GM20431 (cell line): ENCODE measurements around the gene RNASEH2A.

ENCODE experiments used
- in situ Hi-C: fragments of 300-500 bp; cut with MseI, MboI; formaldehyde crosslinking; loops from one replicate; pipeline ENCODE4 v1.15.0; 2020; ENCODE audit warnings: low sequenced_read_pairs; ENCODE audit not compliant: unreplicated experiment

Gene RNASEH2A

GRCh38 chr19:12825254-12826131 is 19.1 kb downstream of the RNASEH2A start:
- in situ Hi-C loops: no loop called here

DNA sequence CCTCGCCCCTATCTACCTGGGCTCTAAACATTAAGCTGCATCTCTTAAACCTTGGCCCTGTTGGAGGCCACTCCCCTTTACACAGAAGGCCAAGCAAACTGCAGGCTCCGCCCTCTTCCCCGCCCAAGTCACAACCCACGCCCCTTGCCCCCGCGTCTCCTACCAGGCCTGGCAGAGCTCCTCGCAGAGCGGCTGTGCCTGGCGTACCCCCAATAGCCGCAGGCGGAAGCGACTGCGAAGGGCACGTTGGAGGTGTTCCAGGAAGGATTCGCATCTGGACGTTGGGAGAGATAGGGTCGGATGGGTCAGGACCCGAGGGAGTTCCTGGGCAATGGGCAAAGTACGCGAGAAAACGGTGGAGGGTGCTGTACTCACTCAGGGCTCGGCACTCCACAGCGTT is 22.1 kb downstream of the RNASEH2A start:
- in situ Hi-C loops: no loop called here

- in situ Hi-C loops: no loop called here
These were observed 27.0 kb downstream of the RNASEH2A start for GRCh38 chr19:12833418-12833737.

DNA sequence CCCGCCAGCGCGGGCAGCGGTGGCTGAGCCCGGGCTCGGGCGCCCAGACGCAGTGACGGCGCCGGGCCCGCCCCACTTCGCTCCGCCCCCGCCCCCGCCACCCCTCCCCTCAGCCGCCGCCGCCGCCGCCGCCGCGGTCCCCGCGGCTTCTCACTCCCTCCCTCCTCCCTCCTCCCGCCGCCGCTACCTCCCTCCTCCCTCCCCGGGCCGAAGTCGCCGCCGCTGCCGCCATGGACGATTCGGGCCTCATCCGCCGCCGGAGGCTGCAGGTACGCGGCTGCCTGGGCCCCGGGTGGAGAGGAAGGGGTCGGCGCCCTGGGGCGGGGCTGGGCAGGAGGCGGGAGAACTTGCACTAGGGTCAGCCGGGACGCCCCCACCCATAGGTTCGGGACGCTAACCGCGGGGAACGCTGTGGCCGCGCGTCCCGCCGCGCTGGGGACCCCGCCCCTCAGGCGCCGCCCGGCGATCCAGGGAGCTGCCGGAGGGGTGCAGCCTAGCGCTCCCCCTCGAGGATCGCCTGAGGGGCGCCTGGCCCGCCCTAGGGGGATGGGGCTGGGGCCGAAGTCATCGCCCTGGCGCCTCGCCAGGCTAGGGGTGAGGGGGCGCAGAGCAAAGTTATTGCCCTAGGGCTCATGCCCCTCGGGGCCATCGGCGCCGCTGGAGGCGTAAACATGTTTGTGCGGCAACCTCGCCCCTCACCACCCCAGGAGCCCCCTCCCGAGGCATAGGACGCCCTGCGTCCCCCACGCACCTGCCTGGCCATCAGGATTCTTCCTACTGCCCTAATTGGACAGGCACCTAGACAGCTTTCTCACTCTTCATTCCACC is 27.6 kb downstream of the RNASEH2A start:
- in situ Hi-C loops: no loop called here

DNA sequence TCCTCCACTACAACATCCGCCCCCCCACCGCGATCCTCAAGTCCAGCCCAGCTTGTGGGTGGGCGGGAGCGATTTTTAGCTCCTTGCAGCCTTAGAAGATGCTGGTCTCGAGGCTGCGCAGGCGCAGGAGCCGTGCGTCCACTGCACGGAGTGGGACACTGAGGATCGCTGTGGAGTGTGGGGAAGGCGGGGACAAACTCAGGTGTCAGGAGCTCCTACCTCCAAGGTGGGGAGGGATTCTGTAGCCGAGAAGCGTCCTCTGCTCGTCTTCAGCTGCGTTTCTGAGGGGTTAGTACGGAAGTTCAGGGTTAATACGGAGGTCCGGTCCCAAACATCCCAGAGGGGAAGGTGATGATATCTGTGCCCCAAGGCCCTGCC is 28.2 kb downstream of the RNASEH2A start, which contains the start of gene RTBDN:
Gene RTBDN, minus strand, starts transcription at position 14 of the 378 bp plus-strand sequence. CDS start 4,600 bp downstream, outside the sequence.
- in situ Hi-C loops: no loop called here

- in situ Hi-C loops: no loop called here
These were observed 28.8 kb downstream of the RNASEH2A start for GRCh38 chr19:12834976-12835757.

DNA sequence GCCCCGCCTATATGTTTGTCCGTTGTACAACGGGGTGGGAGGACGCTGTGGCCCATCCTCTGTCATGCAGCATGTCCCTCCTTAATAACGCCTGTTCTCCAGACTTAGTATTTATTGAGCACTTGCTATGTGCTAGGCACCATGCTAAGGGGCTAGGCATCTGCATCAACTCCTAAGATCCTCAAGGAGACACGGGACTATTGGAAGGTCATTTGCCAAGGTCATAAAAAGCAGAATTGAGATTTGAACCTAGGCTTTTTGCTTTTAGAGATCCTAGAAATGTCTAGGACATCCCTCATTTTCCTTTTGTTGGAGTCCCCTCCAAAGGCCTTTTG is 30.1 kb downstream of the RNASEH2A start:
- in situ Hi-C loops: no loop called here

DNA sequence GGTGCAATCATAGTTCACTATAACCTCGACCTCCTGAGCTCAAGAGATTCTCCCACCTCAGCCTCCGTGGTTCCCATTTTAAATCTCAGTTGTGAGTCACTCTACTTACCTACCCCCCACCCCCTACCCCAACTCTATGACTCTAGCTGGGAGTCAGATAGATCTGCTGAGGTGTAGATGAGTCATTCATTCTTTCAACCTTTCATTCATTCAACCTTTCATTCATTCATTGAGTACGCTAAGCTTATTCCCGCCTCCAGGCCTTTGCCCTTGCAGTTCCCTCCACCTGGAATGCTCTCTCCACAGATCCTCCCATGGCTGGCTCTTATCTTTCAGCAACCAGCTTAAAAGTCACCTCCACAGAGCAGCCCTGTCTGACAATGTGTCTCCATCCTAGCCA is 30.8 kb downstream of the RNASEH2A start:
- in situ Hi-C loops: no loop called here

GRCh38 chr19:12838182-12838885 is 31.9 kb downstream of the RNASEH2A start, which contains the start of gene MAST1:
TSS of gene MAST1 (plus strand) at chr19:12838515. CDS start at chr19:12838573, 58 bp downstream.
- in situ Hi-C loops: no loop called here

DNA sequence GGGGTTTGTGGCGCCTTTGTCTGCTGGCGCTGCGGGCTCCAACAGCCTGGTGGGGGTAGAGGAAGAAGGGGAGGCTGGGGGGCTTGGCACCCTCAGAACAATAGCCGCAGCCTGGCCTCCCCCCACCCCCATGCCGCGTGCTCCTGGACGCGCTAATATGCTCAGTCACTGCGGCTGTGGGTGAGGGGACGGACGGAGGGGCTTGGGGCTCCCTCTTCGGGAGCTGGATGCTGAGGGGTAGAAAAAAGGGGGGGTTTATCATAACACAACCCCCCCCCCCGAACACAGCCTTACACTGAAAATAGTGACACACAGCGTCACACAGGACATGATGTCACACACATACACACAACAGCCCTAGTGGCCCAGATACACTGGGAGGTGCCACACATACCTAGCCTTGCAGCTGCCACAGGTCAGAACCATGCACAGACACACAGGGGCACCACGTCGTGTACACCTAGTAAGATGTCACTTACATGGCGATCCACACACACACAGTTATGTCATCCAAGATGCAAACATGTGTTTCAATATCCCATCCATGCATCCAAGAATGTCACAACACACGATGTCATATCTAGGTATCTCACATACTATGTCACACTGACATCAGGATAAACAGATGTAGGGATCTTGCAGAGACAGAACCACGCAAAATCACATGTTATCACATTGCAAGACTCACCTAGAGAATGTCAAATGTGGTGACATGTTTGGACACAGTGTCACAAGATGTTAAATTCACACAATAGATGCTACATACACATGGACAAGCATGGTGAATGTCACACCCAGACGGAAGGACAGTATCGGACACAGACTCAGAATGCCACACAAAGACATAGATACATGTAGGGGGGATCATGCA is 32.7 kb downstream of the RNASEH2A start:
- in situ Hi-C loops: no loop called here

GRCh38 chr19:12840091-12841079 is 34.0 kb downstream of the RNASEH2A start:
- in situ Hi-C loops: loop anchor here (10.0 kb wide), 1 partner anchor 86 kb away; the partner anchor contains the start of gene BEST2

GRCh38 chr19:12841094-12841493 is 34.7 kb downstream of the RNASEH2A start:
- in situ Hi-C loops: loop anchor here (10.0 kb wide), 1 partner anchor 86 kb away; the partner anchor contains the start of gene BEST2

DNA sequence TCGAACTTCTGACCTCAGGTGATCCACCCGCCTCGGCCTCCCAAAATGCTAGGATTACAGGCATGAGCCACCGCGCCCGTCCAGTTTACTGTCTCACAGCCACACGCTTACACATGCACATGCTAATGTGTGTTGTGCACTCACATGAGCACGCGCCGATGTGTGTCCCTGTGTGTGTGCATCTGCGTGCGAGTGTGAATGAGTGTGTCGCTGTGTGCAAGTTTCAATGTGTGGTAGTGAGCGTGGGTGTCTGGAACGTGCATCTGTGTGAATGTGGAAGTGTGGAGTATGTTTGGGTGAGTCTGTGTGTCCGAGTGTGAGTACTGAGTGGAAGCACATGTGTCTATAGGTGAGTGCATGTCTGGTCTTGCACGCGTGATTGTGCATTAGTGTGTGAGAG is 36.1 kb downstream of the RNASEH2A start:
- in situ Hi-C loops: loop anchor here (10.0 kb wide), 1 partner anchor 88 kb away; the partner anchor contains the start of gene BEST2

GRCh38 chr19:12843328-12843727 is 36.9 kb downstream of the RNASEH2A start:
- in situ Hi-C loops: loop anchor here (10.0 kb wide), 1 partner anchor 89 kb away; the partner anchor contains the start of gene BEST2

GRCh38 chr19:12843999-12844732 is 37.8 kb downstream of the RNASEH2A start:
- in situ Hi-C loops: loop anchor here (10.0 kb wide), 1 partner anchor 89 kb away; the partner anchor contains the start of gene BEST2

DNA sequence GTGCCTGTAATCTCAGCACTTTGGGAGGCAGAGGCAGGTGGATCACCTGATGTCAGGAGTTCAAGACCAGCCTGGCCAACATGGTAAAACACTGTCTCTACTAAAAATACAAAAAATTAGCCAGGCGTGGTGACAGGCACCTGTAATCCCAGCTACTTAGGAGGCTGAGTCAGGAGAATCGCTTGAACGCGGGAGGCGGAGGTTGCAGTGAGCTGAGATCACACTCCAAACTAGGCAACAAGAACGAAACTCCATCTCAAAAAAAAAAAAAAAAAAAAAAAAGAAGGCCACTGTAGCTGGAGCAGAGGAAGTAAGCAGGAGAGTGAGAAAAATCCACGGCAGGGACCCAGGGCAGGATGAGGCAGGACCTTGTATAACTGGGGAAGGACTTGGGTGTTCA is 40.2 kb downstream of the RNASEH2A start:
- in situ Hi-C loops: loop anchor here (10.0 kb wide), 1 partner anchor 92 kb away; the partner anchor contains the start of gene BEST2
